NT2/D1 (cell line): Measurements from ENCODE around the gene UNC45B.

ENCODE experiments used
- SUZ12 ChIP-seq: IDR thresholded peaks from 2 replicates; pipeline ENCODE4 v1.6.1; 2011; ENCODE audit not compliant: insufficient read length, insufficient read depth; ENCODE audit errors: extremely low read depth
- YY1 ChIP-seq: IDR thresholded peaks from 2 replicates; pipeline ENCODE4 v1.6.1; 2011; ENCODE audit not compliant: insufficient read length, insufficient read depth
- ZNF274 ChIP-seq: IDR thresholded peaks from 2 replicates; pipeline ENCODE4 v1.6.1; 2011; ENCODE audit warnings: mild to moderate bottlenecking, low read depth, low read length

DNA sequence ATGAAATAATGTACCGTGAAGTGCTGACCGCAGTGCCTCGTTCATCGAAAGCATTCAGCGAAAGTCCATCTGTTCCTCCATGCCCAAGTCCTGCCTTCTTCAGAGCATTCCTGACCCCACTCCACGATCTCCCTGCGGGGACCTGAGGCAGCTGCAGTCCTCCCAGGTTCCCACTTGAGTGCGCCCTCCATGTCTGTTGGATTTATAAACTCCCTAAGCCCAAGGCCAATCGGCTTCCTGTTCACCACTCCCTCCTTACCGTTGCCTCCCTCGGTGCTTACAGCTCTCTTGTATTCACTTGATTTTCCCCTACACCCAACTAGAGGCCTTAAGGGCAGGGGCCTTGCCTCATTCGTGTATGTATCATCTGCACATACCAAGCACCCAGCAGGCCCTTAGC, 30.8 kb upstream of the UNC45B start:
- TF ChIP-seq ZNF274 = no peak
- no peak for TF ChIP-seq YY1
- no peak for TF ChIP-seq SUZ12
